Measurements from ENCODE around the gene PRCD. TPM values are rescaled to one million over a fixed set of nuclear protein-coding genes. Genes with fewer than 3 reads are reported as not detected.

The PRCD gene
- polyA plus RNA-seq, 1 experiment: 0.21 TPM

DNA sequence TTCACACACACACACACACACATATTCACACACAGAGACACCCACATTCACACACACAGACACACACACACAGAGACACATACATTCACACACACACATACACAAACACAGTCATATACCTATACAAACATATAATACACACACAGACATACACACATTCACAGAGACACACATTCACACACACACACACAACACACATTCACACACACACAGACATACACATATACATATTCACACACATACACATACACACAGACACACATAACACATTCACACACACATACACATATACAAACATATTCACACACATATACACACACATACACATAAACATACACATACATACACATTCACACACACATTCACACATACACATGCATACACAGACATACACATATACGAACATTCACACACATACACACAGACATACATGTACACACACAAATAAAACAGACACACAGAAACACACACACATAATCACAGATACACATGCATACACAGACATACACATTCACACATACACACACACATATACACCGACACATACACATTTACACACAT, 7.9 kb downstream of the PRCD start:
- no peak for DNase-seq (ENCODE audit: low read depth)
- Histone ChIP-seq H3K27me3 (ENCODE audit: control insufficient read depth, insufficient read depth, low read length) (0 out of 2 replicates have a peak, but pooled peaks cover 3% of the 10 kb centered on the region), H3K36me3 (ENCODE audit: control insufficient read depth, insufficient read depth, low read length) (no peaks in the 10 kb centered on the region), H3K4me3 (ENCODE audit: low read depth, low read length) (no peak overlapping the region)
- ChIA-PET POLR2A (no interaction called here), CTCF (interaction anchor here (1.1 to 6.0 kb wide), 10 partner anchors 10 to 169 kb away, joined by 3 to 103 read pairs (median 14); partner anchors contain the start of gene AANAT)
- TF ChIP-seq CTCF (IDR thresholded peaks at IDR 0.05; ENCODE audit: insufficient read depth, low read depth, low read length): no peak

DNA sequence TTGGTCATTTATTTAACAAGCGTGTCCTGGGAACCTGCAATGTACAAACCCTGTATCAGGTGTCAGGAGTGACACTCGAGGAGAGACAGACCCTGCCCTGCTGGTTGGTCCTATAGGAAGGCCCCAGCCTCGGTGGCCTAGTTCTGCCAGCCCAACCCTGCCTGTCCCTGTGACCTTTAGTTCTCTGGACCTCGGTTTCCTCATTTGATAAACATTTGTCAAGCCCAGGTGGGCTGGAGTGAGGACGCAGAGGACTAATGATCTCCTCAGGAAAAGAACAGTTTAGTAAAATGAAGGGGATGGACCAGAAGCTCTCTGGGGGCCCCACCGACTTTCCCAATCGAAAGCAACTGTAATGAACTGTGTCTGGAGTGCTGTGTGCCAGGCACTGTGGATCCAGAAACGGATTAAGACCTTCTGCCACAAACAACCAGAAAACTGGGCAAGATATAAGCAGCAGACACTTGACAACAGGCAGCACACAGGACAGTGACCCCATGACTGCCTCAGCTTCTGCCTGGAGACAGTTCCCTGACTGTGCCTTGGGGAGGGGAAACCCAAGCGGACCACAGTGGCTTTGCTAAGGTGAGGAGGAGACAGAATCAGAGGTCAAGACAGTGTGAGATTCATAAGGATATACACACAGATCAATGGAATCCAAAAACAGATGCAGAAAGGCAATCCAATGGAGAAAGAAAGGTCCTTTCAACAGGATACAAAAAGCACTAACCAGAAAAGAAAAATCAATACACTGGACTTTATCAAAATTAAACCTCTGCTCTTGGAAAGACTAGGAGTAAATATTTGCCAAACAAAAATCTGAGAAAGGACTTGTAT, 8.8 kb downstream of the PRCD start:
- no peak for TF ChIP-seq CTCF (IDR thresholded peaks at IDR 0.05; ENCODE audit: insufficient read depth, low read depth, low read length)
- no peaks in the 10 kb centered on the region for H3K36me3 ChIP-seq (ENCODE audit: control insufficient read depth, insufficient read depth, low read length)
- ChIA-PET CTCF (interaction anchor here (0.9 to 5.0 kb wide), 3 partner anchors 25 to 75 kb away, joined by 3 to 60 read pairs (median 4); no protein-coding TSS in a partner anchor), POLR2A (no interaction called here)
- DNase-seq (ENCODE audit: low read depth): no peak
- no peak overlapping the region for H3K4me3 ChIP-seq (ENCODE audit: low read depth, low read length)
- 0 out of 2 replicates have a peak, but pooled peaks cover 3% of the 10 kb centered on the region for H3K27me3 ChIP-seq (ENCODE audit: control insufficient read depth, insufficient read depth, low read length)

DNA sequence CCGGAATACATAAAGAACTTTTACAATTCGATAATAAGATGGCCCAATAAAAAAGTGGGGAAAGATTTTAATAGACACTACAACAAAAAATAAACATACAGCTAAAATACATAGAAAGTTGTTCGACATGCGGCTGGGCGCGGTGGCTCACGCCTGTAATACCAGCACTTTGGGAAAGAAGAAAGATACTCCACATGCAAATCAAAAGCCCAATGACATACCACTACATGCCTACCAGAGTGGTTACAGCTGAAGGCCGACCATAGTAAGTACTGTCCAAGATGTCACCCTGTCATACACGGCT, 9.3 kb downstream of the PRCD start:
- POLR2A ChIA-PET: no interaction called here
- TF ChIP-seq CTCF (IDR thresholded peaks at IDR 0.05; ENCODE audit: insufficient read depth, low read depth, low read length): no peak
- Histone ChIP-seq H3K4me3 (ENCODE audit: low read depth, low read length) (no peak overlapping the region), H3K27me3 (ENCODE audit: control insufficient read depth, insufficient read depth, low read length) (0 out of 2 replicates have a peak, but pooled peaks cover 1% of the 10 kb centered on the region), H3K36me3 (ENCODE audit: control insufficient read depth, insufficient read depth, low read length) (no peaks in the 10 kb centered on the region)
- CTCF ChIA-PET: interaction anchor here (0.8 to 5.0 kb wide), 4 partner anchors 26 to 132 kb away, joined by 3 to 60 read pairs (median 4); no protein-coding TSS in a partner anchor
- no peak for DNase-seq (ENCODE audit: low read depth)

DNA sequence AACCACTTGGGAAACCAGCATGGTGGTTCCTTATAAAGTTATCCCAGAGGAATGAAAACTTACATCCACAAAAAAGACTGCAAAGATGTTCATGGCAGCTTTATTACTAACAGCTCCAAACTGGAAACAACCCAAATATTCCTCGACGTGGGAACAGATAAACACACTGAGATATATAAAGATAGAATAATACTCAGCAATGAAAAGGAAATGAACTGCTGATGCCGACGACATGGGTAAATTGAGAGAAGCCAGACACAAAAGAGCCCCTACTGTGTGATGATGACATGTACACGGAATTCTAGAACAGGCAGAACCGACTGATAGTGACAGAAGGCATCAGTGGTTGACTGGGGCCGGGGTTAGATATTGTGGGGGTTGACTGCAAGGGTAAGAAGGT, 9.7 kb downstream of the PRCD start:
- no peak for DNase-seq (ENCODE audit: low read depth)
- CTCF ChIA-PET: interaction anchor here (0.8 to 5.0 kb wide), 3 partner anchors 26 to 132 kb away, joined by 4 to 60 read pairs (median 5); no protein-coding TSS in a partner anchor
- Histone ChIP-seq H3K27me3 (ENCODE audit: control insufficient read depth, insufficient read depth, low read length) (0 out of 2 replicates have a peak, but pooled peaks cover 1% of the 10 kb centered on the region), H3K4me3 (ENCODE audit: low read depth, low read length) (no peak overlapping the region), H3K36me3 (ENCODE audit: control insufficient read depth, insufficient read depth, low read length) (no peaks in the 10 kb centered on the region)
- POLR2A ChIA-PET: no interaction called here
- TF ChIP-seq CTCF (IDR thresholded peaks at IDR 0.05; ENCODE audit: insufficient read depth, low read depth, low read length): no peak
